Transverse colon (tissue), 4 donors: Measurements from ENCODE around the gene HIVEP3.

ENCODE experiments used
- POLR2A ChIP-seq: fragments of 450-650 bp; IDR thresholded peaks from one replicate; pipeline ENCODE4 v1.6.1; 2016; ENCODE audit warnings: antibody characterized with exemption, mild to moderate bottlenecking, moderate library complexity
- POLR2AphosphoS5 ChIP-seq, 3 donors: sonication (generic); formaldehyde crosslinking; IDR thresholded peaks; one replicate each; pipeline ENCODE4 v1.6.1; 2016; ENCODE audit warnings: antibody characterized with exemption in 3 of 3
- TF ChIP-seq, protein P1 (sequence below), 5 experiments: fragments of 200-600 bp in 3 of 5; fragments of 450-650 bp in 2 of 5; sonication (generic) in 3 of 5; IDR thresholded peaks; 1 replicate in 2 of 5; 2 replicates in 3 of 5; pipeline ENCODE4 v1.5.1; 2016 to 2017; ENCODE audit warnings: antibody characterized with exemption in 5 of 5, inconsistent platforms in 3 of 5, mild to moderate bottlenecking in 2 of 5, moderate library complexity in 1 of 5

DNA sequence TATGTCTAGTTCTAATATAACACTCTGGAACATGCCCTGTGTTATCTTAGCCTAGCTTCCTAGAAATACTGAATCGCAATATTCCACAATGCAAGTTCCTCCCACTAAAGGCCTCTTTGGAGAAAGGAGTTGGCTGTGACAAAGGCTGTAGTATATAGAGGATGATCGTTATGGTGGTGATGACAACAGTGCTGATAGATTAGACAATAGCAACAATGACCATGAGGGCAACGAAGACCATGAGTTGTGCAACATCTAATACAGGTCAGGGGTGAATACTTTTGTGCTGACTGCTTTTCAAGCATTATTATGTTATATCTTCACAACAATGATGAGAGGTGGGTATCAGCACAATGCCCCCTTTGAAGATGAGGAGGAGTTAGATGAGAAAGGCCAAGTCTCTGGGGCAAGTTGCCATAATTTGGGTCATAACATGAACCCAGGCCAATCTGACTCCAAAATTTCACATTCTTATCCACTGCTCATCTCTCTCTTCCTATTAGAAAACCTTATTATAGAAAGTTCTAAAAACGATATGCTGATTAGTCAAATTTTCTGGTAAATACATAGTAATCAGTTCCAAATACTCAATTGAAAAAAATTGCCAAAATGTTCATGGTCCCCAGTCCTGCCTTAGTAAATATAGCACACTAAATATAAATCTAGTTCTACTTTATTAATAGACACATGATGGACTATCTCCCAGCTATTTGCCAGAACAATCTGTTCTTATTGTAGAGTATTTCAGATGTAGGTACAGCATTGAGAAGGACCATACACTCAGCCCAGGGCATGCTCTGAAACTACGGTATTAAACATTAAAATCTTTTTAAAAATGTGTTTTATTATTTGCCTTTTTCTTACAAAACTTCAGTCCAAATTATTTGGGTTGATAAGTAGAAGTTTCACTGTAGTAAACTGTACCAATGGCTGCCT is 37.5 kb downstream of the HIVEP3 start:
- TF ChIP-seq, protein P1, sequence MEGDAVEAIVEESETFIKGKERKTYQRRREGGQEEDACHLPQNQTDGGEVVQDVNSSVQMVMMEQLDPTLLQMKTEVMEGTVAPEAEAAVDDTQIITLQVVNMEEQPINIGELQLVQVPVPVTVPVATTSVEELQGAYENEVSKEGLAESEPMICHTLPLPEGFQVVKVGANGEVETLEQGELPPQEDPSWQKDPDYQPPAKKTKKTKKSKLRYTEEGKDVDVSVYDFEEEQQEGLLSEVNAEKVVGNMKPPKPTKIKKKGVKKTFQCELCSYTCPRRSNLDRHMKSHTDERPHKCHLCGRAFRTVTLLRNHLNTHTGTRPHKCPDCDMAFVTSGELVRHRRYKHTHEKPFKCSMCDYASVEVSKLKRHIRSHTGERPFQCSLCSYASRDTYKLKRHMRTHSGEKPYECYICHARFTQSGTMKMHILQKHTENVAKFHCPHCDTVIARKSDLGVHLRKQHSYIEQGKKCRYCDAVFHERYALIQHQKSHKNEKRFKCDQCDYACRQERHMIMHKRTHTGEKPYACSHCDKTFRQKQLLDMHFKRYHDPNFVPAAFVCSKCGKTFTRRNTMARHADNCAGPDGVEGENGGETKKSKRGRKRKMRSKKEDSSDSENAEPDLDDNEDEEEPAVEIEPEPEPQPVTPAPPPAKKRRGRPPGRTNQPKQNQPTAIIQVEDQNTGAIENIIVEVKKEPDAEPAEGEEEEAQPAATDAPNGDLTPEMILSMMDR (IDR thresholded peaks at IDR 0.05), result no peak
- TF ChIP-seq POLR2A, result no peak
- TF ChIP-seq POLR2AphosphoS5 (IDR thresholded peaks at IDR 0.05), result no peak
